Uterus (tissue), 2 donors: ENCODE results near the gene COG8.

Experiments used
- CTCF ChIP-seq, 4 experiments: fragments of 200-600 bp in 2 of 4; fragments of 450-650 bp in 2 of 4; sonication (generic) in 2 of 4; IDR thresholded peaks; one replicate each; pipeline ENCODE4 v1.5.1; 2016 to 2019; ENCODE audit warnings: antibody characterized with exemption in 4 of 4, mild to moderate bottlenecking in 2 of 4, moderate library complexity in 1 of 4
- POLR2A ChIP-seq, 2 donors: fragments of 450-650 bp; IDR thresholded peaks; one replicate each; pipeline ENCODE4 v1.6.1; 2016; ENCODE audit warnings: antibody characterized with exemption in 2 of 2, mild to moderate bottlenecking in 1 of 2, moderate library complexity in 1 of 2

- TF ChIP-seq CTCF (IDR thresholded peaks at IDR 0.05) (no peak), POLR2A (IDR thresholded peaks at IDR 0.05) (no peak)
These were observed 27.1 kb upstream of the COG8 start for GRCh38 chr16:69366431-69366830.
